ENCODE measurements around the gene MGLL.

DNA sequence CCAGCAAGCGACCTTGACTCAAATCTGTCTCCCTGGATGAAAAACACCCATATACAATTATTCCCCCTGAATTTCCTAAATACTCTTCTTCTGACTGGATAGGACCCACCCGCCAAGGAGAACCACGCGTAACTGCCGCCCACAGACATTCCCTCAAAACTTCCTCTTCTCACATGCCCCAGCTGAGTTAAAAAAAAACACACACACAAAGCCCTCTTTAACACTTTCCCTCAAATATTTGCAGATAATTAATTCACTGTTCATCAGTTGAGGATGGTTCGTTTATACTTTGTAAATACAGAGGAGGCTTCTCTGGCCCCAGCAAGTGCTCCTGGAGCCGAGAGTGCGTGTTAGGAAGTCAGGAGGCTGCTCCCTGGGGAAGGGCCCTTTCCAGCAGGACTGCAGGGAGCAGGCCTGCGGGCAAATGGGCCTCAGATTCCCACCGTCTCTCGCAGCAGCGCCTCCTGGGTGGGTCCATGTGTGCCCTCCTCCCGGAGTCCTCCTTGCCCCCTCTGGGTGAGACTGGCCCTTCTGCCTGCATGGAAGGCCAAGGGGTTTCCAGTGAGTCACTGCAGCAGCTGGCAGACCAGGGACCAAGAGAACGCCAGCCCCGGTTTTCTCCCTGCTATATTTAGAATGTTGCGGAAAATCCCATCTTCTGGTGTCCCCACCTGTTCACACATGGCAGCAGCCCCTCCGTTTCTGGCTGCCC, 46.8 kb downstream of the MGLL start:
- TF ChIP-seq, protein P1, sequence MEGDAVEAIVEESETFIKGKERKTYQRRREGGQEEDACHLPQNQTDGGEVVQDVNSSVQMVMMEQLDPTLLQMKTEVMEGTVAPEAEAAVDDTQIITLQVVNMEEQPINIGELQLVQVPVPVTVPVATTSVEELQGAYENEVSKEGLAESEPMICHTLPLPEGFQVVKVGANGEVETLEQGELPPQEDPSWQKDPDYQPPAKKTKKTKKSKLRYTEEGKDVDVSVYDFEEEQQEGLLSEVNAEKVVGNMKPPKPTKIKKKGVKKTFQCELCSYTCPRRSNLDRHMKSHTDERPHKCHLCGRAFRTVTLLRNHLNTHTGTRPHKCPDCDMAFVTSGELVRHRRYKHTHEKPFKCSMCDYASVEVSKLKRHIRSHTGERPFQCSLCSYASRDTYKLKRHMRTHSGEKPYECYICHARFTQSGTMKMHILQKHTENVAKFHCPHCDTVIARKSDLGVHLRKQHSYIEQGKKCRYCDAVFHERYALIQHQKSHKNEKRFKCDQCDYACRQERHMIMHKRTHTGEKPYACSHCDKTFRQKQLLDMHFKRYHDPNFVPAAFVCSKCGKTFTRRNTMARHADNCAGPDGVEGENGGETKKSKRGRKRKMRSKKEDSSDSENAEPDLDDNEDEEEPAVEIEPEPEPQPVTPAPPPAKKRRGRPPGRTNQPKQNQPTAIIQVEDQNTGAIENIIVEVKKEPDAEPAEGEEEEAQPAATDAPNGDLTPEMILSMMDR (IDR thresholded peaks at IDR 0.05; ENCODE audit: low read length) = no peak
- no peak for TF ChIP-seq EZH2 (IDR thresholded peaks at IDR 0.05; ENCODE audit: borderline replicate concordance, low read length)

Measured in OCI-LY1 (cell line).